RPMI7951 (cell line): Measurements from ENCODE around the gene GPR34. TPM values are rescaled to one million over a fixed set of nuclear protein-coding genes. Genes with fewer than 3 reads are reported as not detected.

Source experiments
- DNase-seq: peaks from one replicate; pipeline ENCODE4 v3.0.0-alpha.2; 2012; ENCODE audit warnings: low read depth
- total RNA-seq: library from RNA; depleted of rRNA; stranded (reverse); fragments of >200 nt; shearing (Covaris generic); gene quantifications from 2 replicates; pipeline ENCODE4 v1.2.3, GENCODE V29; 2014; rRNA removed

The GPR34 gene
- total RNA-seq, 1 experiment from 2014 or later = not detected

GRCh38 chrX:41734530-41734929 lies 45.8 kb downstream of the GPR34 start:
- peak; percentile 35 for DNase-seq

GRCh38 chrX:41737065-41737464 lies 48.3 kb downstream of the GPR34 start:
- no peak for DNase-seq

- no peak for DNase-seq
Observed at GRCh38 chrX:41739871-41740270, 51.1 kb downstream of the GPR34 start.

Other genes with a start within 250 kb of the GPR34 start
- not detected in 2 replicates for gene NYX, start 241.6 kb upstream of the GPR34 start, total RNA-seq
- gene GPR82, start 35.2 kb downstream of the GPR34 start, total RNA-seq = not detected in 2 replicates
- gene CASK, start 234.6 kb downstream of the GPR34 start, total RNA-seq = 21.9 and 22.8 TPM in 2 replicates